Keratinocyte (primary cell): Measurements from ENCODE around the gene MIB2. TPM values are rescaled to one million over a fixed set of nuclear protein-coding genes. Genes with fewer than 3 reads are reported as not detected.

Experiments used
- DNase-seq: peaks from one replicate; pipeline ENCODE4 v3.0.0-alpha.2; 2011; ENCODE audit warnings: low read depth, missing footprints, low spot score
- FAIRE-seq: peaks from 2 replicates; lab custom pipeline; 2011; peaks lifted over from hg19 to GRCh38; lab: Jason Lieb, UNC
- H2AFZ ChIP-seq: 2 replicates; pipeline ENCODE4 v1.6.0; 2012; ENCODE audit warnings: low read length, control low read depth, inconsistent platforms; ENCODE audit not compliant: control insufficient read depth
- H3K27ac ChIP-seq: 2 replicates; pipeline ENCODE4 v1.5.1; 2011; ENCODE audit warnings: low read length; ENCODE audit not compliant: control insufficient read depth, insufficient read depth
- H3K27me3 ChIP-seq: 3 replicates; pipeline ENCODE4 v1.6.0; 2011; ENCODE audit warnings: low read length; ENCODE audit not compliant: control insufficient read depth, insufficient read depth; ENCODE audit errors: extremely low read depth
- H3K36me3 ChIP-seq, 2 experiments: 2 replicates in 1 of 2; 3 replicates in 1 of 2; pipeline ENCODE4 v1.5.1; 2011; ENCODE audit warnings: low read length in 2 of 2, mild to moderate bottlenecking in 1 of 2; ENCODE audit not compliant: control insufficient read depth in 2 of 2, insufficient read depth in 2 of 2; ENCODE audit errors: extremely low read depth in 1 of 2
- H3K4me1 ChIP-seq: 3 replicates; pipeline ENCODE4 v1.5.1; 2011; ENCODE audit warnings: low read length; ENCODE audit not compliant: control insufficient read depth, insufficient read depth; ENCODE audit errors: extremely low read depth
- H3K4me2 ChIP-seq: 3 replicates; pipeline ENCODE4 v1.6.0; 2011; ENCODE audit warnings: low read depth, low read length; ENCODE audit not compliant: control insufficient read depth, insufficient read depth; ENCODE audit errors: extremely low read depth
- H3K4me3 ChIP-seq, 3 experiments: fragments of 200-600 bp in 1 of 3; sonication (generic) in 1 of 3; 2 replicates in 2 of 3; 3 replicates in 1 of 3; pipeline ENCODE4 v1.5.1; 2011 to 2016; ENCODE audit warnings: low read length in 3 of 3, mild to moderate bottlenecking in 3 of 3, control low read depth in 2 of 3, inconsistent platforms in 1 of 3, low read depth in 1 of 3, mixed read lengths in 1 of 3, mixed run types in 1 of 3, moderate library complexity in 1 of 3; ENCODE audit not compliant: control insufficient read depth in 2 of 3, insufficient read depth in 2 of 3; ENCODE audit errors: extremely low read depth in 1 of 3
- H3K79me2 ChIP-seq: 2 replicates; pipeline ENCODE4 v1.6.0; 2012; ENCODE audit warnings: low read length; ENCODE audit not compliant: control insufficient read depth, insufficient read depth
- H3K9ac ChIP-seq: 3 replicates; pipeline ENCODE4 v1.6.0; 2011; ENCODE audit warnings: low read length; ENCODE audit not compliant: control insufficient read depth, insufficient read depth; ENCODE audit errors: extremely low read depth
- H3K9me1 ChIP-seq: 3 replicates; pipeline ENCODE4 v1.6.0; 2011; ENCODE audit warnings: low read length; ENCODE audit not compliant: control insufficient read depth, insufficient read depth; ENCODE audit errors: extremely low read depth
- H3K9me3 ChIP-seq: 2 replicates; pipeline ENCODE4 v1.5.1; 2012; ENCODE audit warnings: low read depth, low read length; ENCODE audit not compliant: control insufficient read depth
- H4K20me1 ChIP-seq: 3 replicates; pipeline ENCODE4 v1.6.0; 2011; ENCODE audit warnings: low read length; ENCODE audit not compliant: control insufficient read depth, insufficient read depth; ENCODE audit errors: extremely low read depth
- EZH2 ChIP-seq: IDR thresholded peaks from one replicate; pipeline ENCODE4 v1.6.1; 2012; ENCODE audit warnings: inconsistent platforms, mild to moderate bottlenecking, low read length, moderate library complexity
- dilution Hi-C: fragments of 300-500 bp; cut with MboI; formaldehyde crosslinking; loops from one replicate; pipeline ENCODE4 v1.7.0; 2020; ENCODE audit warnings: low sequenced_read_pairs; ENCODE audit not compliant: extremely low pct_ligation_motif_present
- polyA plus RNA-seq, 5 experiments: library from polyadenylated mRNA; depleted of rRNA in 3 of 5; stranded (reverse) in 3 of 5; stranded (forward) in 1 of 5; unstranded in 1 of 5; fragments of >200 nt; gene quantifications; 1 replicate in 1 of 5; 2 replicates in 3 of 5; 3 replicates in 1 of 5; pipeline versions ENCODE4 v1.2.1 to v1.2.3, GENCODE V29; 2011 to 2012; ENCODE audit warnings: missing spikeins in 2 of 5, low read depth in 1 of 5, low replicate concordance in 1 of 5
- TF ChIP-seq, protein P1 (sequence below), 3 experiments: IDR thresholded peaks in 1 of 3; conservative IDR thresholded peaks in 1 of 3; optimal IDR thresholded peaks in 1 of 3; 2 replicates in 2 of 3; 3 replicates in 1 of 3; pipeline versions ENCODE3 to v1.5.1; 2011; ENCODE audit warnings: low read length in 3 of 3, mild to moderate bottlenecking in 3 of 3, moderate library complexity in 2 of 3, control low read depth in 1 of 3, inconsistent platforms in 1 of 3; ENCODE audit not compliant: insufficient read depth in 2 of 3; ENCODE audit errors: extremely low read depth in 1 of 3

The MIB2 gene
- polyA plus RNA-seq, 1 donor (not counting 4 experiments of a cell fraction or from before 2014, with no cell fraction given), result 13.9 TPM

DNA sequence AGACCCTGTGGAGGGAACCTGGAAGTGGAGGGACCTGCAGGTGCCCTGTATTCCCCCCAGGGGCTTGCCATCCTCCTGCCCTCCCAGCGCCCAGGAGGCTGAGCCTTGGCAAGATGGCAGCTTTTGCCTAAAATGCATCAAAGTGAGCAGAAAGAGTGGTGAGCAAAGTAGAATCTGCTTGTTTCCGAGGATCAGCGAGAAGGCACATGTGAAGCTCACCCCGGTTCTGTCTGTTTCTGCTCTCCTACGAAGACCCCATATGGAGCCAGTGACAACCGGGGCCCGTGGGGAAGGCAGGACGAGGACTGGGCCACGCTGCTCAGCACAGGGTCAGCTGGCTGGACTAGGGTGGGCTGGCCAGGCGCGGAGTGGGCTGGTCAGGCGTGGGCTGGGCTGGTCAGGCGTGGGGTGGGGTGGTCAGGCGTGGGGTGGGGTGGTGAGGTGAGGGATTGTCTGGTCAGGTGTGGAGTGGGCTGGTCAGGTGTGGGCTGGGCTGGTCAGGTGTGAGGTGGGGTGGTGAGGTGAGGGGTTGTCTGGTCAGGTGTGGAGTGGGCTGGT lies 10.2 kb upstream of the MIB2 start:
- no peak for DNase-seq
- no peak overlapping the region for H2AFZ ChIP-seq
- dilution Hi-C loops, result no loop called here

DNA sequence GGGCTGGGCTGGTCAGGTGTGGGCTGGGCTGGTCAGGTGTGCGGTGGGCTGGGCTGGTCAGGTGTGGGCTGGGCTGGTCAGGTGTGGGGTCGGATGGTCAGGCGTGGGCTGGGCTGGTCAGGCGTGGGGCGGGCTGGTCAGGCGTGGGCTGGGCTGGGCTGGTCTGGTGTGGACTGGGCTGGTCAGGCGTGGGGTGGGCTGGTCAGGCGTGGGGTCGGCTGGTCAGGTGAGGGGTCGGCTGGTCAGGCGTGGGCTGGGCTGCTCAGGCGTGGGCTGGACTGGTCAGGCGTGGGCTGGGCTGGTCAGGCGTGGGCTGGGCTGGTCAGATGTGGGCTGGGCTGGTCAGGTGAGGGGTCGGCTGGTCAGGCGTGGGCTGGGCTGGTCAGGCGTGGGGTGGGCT lies 9.6 kb upstream of the MIB2 start:
- Histone ChIP-seq H3K36me3 (no peaks in the 10 kb centered on the region), H3K9me3 (no peaks in the 10 kb centered on the region), H3K79me2 (no peaks in the 10 kb centered on the region), H3K9me1 (no peaks in the 10 kb centered on the region), H3K27ac (no peak overlapping the region), H3K4me1 (no peaks in the 10 kb centered on the region), H3K4me3 (no peak overlapping the region), H4K20me1 (no peaks in the 10 kb centered on the region), H2AFZ (no peak overlapping the region), H3K4me2 (no peak overlapping the region), H3K9ac (no peak overlapping the region), H3K27me3 (peaks cover 2% of the 10 kb centered on the region)
- no peak for FAIRE-seq
- no peak for TF ChIP-seq EZH2
- TF ChIP-seq, protein P1, sequence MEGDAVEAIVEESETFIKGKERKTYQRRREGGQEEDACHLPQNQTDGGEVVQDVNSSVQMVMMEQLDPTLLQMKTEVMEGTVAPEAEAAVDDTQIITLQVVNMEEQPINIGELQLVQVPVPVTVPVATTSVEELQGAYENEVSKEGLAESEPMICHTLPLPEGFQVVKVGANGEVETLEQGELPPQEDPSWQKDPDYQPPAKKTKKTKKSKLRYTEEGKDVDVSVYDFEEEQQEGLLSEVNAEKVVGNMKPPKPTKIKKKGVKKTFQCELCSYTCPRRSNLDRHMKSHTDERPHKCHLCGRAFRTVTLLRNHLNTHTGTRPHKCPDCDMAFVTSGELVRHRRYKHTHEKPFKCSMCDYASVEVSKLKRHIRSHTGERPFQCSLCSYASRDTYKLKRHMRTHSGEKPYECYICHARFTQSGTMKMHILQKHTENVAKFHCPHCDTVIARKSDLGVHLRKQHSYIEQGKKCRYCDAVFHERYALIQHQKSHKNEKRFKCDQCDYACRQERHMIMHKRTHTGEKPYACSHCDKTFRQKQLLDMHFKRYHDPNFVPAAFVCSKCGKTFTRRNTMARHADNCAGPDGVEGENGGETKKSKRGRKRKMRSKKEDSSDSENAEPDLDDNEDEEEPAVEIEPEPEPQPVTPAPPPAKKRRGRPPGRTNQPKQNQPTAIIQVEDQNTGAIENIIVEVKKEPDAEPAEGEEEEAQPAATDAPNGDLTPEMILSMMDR (optimal IDR thresholded peaks at IDR 0.05 in 1 of 3, IDR thresholded peaks at IDR 0.05 in 1 of 3, conservative IDR thresholded peaks at IDR 0.05 in 1 of 3; ENCODE audit: extremely low read depth in 1 of 3, insufficient read depth in 2 of 3, low read length in 3 of 3), result no peak
- dilution Hi-C loops, result no loop called here
- DNase-seq, result no peak

More for the DNA sequence above, 10.2 kb upstream of the MIB2 start:
- Histone ChIP-seq H3K27ac (no peak overlapping the region), H3K4me3 (no peak overlapping the region), H3K4me1 (no peaks in the 10 kb centered on the region), H4K20me1 (no peaks in the 10 kb centered on the region), H3K9ac (no peak overlapping the region), H3K4me2 (no peak overlapping the region), H3K9me1 (no peaks in the 10 kb centered on the region), H3K79me2 (no peaks in the 10 kb centered on the region), H3K36me3 (no peaks in the 10 kb centered on the region), H3K9me3 (no peaks in the 10 kb centered on the region), H3K27me3 (peaks cover 7% of the 10 kb centered on the region)
- no peak for FAIRE-seq
- TF ChIP-seq, protein P1 (optimal IDR thresholded peaks at IDR 0.05 in 1 of 3, IDR thresholded peaks at IDR 0.05 in 1 of 3, conservative IDR thresholded peaks at IDR 0.05 in 1 of 3; ENCODE audit: extremely low read depth in 1 of 3, insufficient read depth in 2 of 3, low read length in 3 of 3), result no peak
- no peak for TF ChIP-seq EZH2
